ENCODE results near the gene TMEM86A. TPM values are rescaled to one million over a fixed set of nuclear protein-coding genes. Genes with fewer than 3 reads are reported as not detected.

TMEM86A gene
- total and polyA plus RNA-seq, 5 donors, result 3.6 to 6.8 (median 4.8) TPM

Other genes starting within 250 kb of the TMEM86A start
- under 1 TPM in 1 of 4 donors, not detected in 3; 0.20 TPM for gene LDHAL6A, start 242.9 kb upstream of the TMEM86A start, total RNA-seq
- 0.16 TPM for gene LDHAL6A, start 242.9 kb upstream of the TMEM86A start, polyA plus RNA-seq
- 10 to 100 TPM; 52.2 to 58.4 (median 56.0) TPM for gene TSG101, start 171.8 kb upstream of the TMEM86A start, total RNA-seq
- 55.2 TPM for gene TSG101, start 171.8 kb upstream of the TMEM86A start, polyA plus RNA-seq
- 10 to 100 TPM; 16.7 to 19.0 (median 17.4) TPM for gene UEVLD, start 110.0 kb upstream of the TMEM86A start, total RNA-seq
- 7.0 TPM for gene UEVLD, start 110.0 kb upstream of the TMEM86A start, polyA plus RNA-seq
- gene MISFA, start 99.0 kb upstream of the TMEM86A start, total RNA-seq, result 10 to 100 TPM in 2 of 4 donors, 1 to 10 TPM in 2; 8.2 to 16.4 (median 11.6) TPM
- gene MISFA, start 99.0 kb upstream of the TMEM86A start, polyA plus RNA-seq, result 8.2 TPM
- 10 to 100 TPM; 10.1 to 13.5 (median 12.3) TPM for gene SPTY2D1, start 64.4 kb upstream of the TMEM86A start, total RNA-seq
- 4.3 TPM for gene SPTY2D1, start 64.4 kb upstream of the TMEM86A start, polyA plus RNA-seq
- gene IGSF22, start 27.4 kb downstream of the TMEM86A start, total RNA-seq, result 1 to 10 TPM; 1.0 to 1.3 (median 1.1) TPM
- 0.66 TPM for gene IGSF22, start 27.4 kb downstream of the TMEM86A start, polyA plus RNA-seq
- gene PTPN5, start 93.0 kb downstream of the TMEM86A start, total RNA-seq, result 1 to 10 TPM in 2 of 4 donors, under 1 TPM in 1, not detected in 1; 0.74 to 1.9 (median 1.3) TPM
- gene PTPN5, start 93.0 kb downstream of the TMEM86A start, polyA plus RNA-seq, result 2.0 TPM
- not detected for gene MRGPRX1, start 240.6 kb downstream of the TMEM86A start, total RNA-seq
- not detected for gene MRGPRX1, start 240.6 kb downstream of the TMEM86A start, polyA plus RNA-seq